Left ventricle myocardium superior (tissue), 1 donor: ENCODE results near the gene PALMD. TPM values are rescaled to one million over a fixed set of nuclear protein-coding genes. Genes with fewer than 3 reads are reported as not detected.
A peak's percentile ranks its signal among the peaks of the same experiment; 100 is the strongest.

Experiments
- ATAC-seq: fragments of 200-7000 bp; cut with Tn5 transposase; one replicate; pipeline ENCODE4 v1.9.1; 2020; ENCODE audit warnings: mild to moderate bottlenecking, moderate library complexity
- DNase-seq: peaks from one replicate; pipeline ENCODE4 v3.0.0-alpha.2; 2020
- intact Hi-C: fragments of 100-400 bp; cut with micrococcal nuclease; formaldehyde crosslinking; loops from one replicate; pipeline ENCODE4 v1.11.0; 2022
- long read RNA-seq: library from polyadenylated mRNA; unstranded; transcript quantifications from one replicate; pipeline ENCODE4 v2.0.0, GENCODE V29; 2021
- total RNA-seq: library from RNA; stranded (reverse); fragmentation: NEBNext Ultra II Directional; extraction: Animal tissue kit (Norgen Biotek cat#: 25700); gene quantifications from one replicate; pipeline ENCODE4 v1.2.1, GENCODE V29; 2021
- donor health status: DM: no; HTN: yes; CAD: no; lungs with severe emphysema.

The PALMD gene
- 115 TPM for total RNA-seq
- long read RNA-seq, transcript PALMD-201 (8 exons, 2,510 nt), result major isoform, 22 of 64 reads
- long read RNA-seq, partial matches to known transcripts, result 36 of 64 reads
- long read RNA-seq, other reads (novel, unspliced or antisense), result 5 of 64 reads

- intact Hi-C loops, result loop anchor here (10.0 kb wide), 1 partner anchor 111 kb away; no protein-coding TSS in a partner anchor
- DNase-seq, result peak; percentile 65
- peak; percentile 76 for ATAC-seq
Measured at GRCh38 chr1:99645699-99646531, at the start of gene PALMD. Gene PALMD, plus strand, starts transcription at chr1:99646113. Its CDS starts 205 bp downstream, at chr1:99646318.

- ATAC-seq (peak; percentile 69), DNase-seq (peak; percentile 35)
- intact Hi-C loops, result no loop called here
Measured at GRCh38 chr1:99598738-99599411, 47.0 kb upstream of the PALMD start.

- ATAC-seq (peak; percentile 76), DNase-seq (peak; percentile 41)
- intact Hi-C loops, result no loop called here
Measured at GRCh38 chr1:99599678-99600175, 46.2 kb upstream of the PALMD start.

GRCh38 chr1:99600782-99601181 lies 45.1 kb upstream of the PALMD start:
- ATAC-seq (no peak), DNase-seq (no peak)
- intact Hi-C loops, result no loop called here

GRCh38 chr1:99601208-99601607 lies 44.7 kb upstream of the PALMD start:
- DNase-seq (no peak), ATAC-seq (no peak)
- intact Hi-C loops, result no loop called here

DNA sequence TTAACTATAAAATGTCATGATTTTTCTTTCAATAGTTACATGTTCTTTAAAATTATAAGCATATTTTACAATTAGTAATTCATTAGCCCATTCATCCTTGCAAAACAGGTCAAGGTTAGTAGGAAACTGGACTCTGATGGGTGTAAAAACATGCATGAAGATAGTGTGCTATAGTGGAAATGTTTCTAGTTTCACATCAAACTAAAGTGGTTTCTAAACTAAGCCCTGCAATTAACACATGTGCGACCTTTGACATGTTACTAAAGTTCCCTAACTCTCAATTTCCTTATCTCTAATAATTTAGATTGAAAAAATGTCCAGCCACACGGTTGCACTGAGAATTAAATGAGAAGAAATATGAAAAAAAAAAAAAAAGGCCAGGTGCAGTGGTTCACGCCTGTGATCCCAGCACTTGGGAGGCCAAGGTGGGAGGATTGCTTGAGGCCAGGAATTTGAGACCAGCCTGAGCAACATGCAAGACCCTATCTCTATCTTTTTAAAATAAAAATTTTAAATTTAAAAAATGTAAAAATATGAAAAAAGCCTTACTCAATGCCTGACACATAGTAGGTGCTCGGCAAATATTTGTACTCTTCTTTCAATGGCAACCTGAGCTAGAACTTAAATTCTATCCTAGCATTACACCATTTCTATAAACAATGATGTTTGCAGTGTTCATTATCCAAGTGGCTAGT lies 44.1 kb upstream of the PALMD start:
- DNase-seq (no peak), ATAC-seq (no peak)
- intact Hi-C loops, result no loop called here

DNA sequence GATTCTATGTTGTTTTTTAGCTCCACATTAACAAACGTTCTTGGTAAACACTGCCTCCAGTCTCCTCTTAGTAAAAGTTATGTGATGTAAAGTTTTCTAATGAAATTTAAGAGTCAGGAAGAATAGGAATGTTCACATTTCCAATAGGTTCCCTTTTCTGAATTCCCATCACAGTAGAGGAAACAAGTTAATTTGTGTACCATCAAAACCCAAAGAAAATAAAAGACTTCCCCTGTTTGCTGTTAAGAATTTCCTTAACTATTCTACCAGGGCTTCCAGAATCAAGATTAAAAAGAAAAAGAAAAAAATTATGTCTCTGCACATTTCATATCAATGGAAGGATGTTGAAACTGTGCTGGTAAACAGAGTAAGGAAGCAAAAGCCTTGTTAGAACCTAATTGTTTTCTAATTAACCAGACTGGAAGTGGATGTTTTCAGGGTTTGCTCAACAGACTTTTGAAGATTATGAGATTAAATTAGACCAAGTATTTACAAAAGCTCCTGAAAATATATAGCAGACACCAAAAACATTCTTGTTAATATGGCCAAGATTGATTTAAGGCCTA lies 43.4 kb upstream of the PALMD start:
- DNase-seq (no peak), ATAC-seq (peak; percentile 31)
- intact Hi-C loops, result no loop called here

- DNase-seq (no peak), ATAC-seq (no peak)
- intact Hi-C loops, result no loop called here
Measured at GRCh38 chr1:99603699-99604560, 42.0 kb upstream of the PALMD start.

GRCh38 chr1:99606306-99606705 lies 39.6 kb upstream of the PALMD start:
- intact Hi-C loops, result no loop called here
- ATAC-seq, result no peak
- no peak for DNase-seq

GRCh38 chr1:99607590-99607989 lies 38.3 kb upstream of the PALMD start:
- DNase-seq (no peak), ATAC-seq (no peak)
- intact Hi-C loops, result no loop called here

DNA sequence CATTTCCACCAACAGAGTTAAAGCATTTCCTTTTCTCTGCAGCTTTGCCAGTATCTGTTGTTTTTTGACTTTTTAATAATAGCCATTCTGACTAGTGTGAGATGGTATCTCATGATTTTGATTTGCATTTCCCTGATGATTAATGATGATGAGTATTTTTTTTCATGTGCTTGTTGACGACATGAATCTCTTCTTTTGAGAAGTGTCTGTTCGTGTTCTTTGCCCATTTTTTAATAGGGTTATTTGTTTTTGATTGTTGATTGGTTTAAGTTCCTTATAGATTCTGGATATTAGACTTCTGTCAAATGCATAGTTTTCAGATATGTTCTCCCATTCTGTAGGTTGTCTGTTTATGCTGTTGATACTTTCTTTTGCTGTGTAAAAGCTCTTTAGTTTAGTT lies 37.9 kb upstream of the PALMD start:
- DNase-seq, result no peak
- intact Hi-C loops, result no loop called here
- ATAC-seq, result no peak

DNA sequence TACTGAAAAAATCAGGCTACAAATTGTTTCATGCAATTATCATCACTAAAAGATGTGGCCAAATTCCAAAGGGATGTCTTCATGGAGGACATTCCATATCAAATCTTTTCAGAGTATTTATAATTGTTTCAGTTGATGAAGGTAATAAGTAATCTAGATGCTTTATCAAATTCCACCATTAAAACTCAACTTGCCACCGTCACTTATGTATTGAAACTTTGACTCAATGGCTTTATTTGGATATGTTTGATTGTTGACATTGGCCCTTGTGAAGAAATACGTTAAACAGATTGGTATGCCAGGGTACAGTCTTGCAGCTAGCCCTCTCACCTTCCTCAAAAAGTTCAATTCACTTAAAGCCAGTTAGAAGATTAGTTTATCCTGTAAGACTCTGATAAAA lies 32.2 kb upstream of the PALMD start:
- intact Hi-C loops, result no loop called here
- ATAC-seq (no peak), DNase-seq (no peak)

GRCh38 chr1:99614728-99615127 lies 31.2 kb upstream of the PALMD start:
- ATAC-seq (no peak), DNase-seq (no peak)
- intact Hi-C loops, result no loop called here

GRCh38 chr1:99619583-99619982 lies 26.3 kb upstream of the PALMD start:
- ATAC-seq (no peak), DNase-seq (no peak)
- intact Hi-C loops, result no loop called here

GRCh38 chr1:99621340-99621901 lies 24.5 kb upstream of the PALMD start:
- intact Hi-C loops, result no loop called here
- ATAC-seq, result no peak
- no peak for DNase-seq

GRCh38 chr1:99622702-99623347 lies 23.1 kb upstream of the PALMD start:
- DNase-seq (no peak), ATAC-seq (no peak)
- intact Hi-C loops, result no loop called here

GRCh38 chr1:99623554-99623953 lies 22.4 kb upstream of the PALMD start:
- DNase-seq (no peak), ATAC-seq (no peak)
- intact Hi-C loops, result no loop called here

DNA sequence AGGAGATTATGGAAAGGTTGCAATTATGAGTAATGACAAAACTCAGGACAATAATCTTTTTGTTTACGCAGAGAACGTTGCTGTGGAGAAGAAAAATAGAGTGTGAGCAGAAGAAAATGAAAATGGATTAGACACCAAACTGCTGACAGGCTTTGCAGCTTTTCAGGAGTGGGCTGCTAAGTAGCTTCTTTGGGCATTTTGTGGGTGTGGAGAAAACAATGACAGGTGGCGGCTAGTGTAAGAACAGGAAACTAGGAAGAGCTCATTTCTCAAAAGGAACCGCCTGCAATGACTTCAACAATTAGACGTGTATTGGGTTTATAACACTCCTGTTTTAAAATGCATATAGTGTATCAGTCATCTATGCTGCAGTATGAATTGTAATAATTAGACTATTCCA lies 18.3 kb upstream of the PALMD start:
- ATAC-seq (no peak), DNase-seq (no peak)
- intact Hi-C loops, result no loop called here
